Panc1 (cell line): ENCODE measurements around the gene HOXA7.

Source experiments
- REST ChIP-seq, 2 experiments: IDR thresholded peaks; 2 replicates each; pipeline ENCODE4 v1.6.1; 2011 to 2012; ENCODE audit warnings: low read depth in 2 of 2, control low read depth in 1 of 2, low read length in 1 of 2, mild to moderate bottlenecking in 1 of 2, moderate library complexity in 1 of 2; ENCODE audit not compliant: insufficient read depth in 1 of 2
- TCF7L2 ChIP-seq: IDR thresholded peaks from 2 replicates; pipeline ENCODE4 v1.6.1; 2011; ENCODE audit warnings: mild to moderate bottlenecking, low read depth, low read length, inconsistent platforms
- TF ChIP-seq, protein P1 (sequence below): fragments of 450-650 bp; IDR thresholded peaks from 2 replicates; pipeline ENCODE4 v1.5.1; 2017; ENCODE audit warnings: mild to moderate bottlenecking

DNA sequence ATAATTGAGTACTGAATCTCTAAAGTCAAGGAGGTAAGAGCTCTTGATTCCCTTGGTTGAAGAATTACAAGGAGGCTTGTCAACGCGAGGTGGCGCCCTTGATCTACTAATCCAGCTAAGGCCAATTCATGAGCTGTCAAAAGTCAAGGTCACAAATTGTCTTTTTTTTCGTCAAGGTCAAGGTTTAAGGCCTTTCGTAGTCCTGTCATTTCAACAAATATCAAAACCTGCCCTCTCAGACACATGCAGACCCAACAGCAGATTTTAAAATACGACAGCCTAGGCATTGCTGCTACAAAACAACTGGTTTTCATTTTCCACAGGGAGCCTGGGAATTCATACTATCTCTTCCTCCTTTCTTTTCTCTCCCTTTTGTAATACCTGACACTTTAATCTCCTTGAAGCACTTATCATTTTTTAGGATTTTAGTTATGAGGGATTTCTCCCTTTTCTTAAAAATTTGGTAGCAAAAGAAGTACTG lies 39.9 kb upstream of the HOXA7 start:
- TF ChIP-seq, protein P1, sequence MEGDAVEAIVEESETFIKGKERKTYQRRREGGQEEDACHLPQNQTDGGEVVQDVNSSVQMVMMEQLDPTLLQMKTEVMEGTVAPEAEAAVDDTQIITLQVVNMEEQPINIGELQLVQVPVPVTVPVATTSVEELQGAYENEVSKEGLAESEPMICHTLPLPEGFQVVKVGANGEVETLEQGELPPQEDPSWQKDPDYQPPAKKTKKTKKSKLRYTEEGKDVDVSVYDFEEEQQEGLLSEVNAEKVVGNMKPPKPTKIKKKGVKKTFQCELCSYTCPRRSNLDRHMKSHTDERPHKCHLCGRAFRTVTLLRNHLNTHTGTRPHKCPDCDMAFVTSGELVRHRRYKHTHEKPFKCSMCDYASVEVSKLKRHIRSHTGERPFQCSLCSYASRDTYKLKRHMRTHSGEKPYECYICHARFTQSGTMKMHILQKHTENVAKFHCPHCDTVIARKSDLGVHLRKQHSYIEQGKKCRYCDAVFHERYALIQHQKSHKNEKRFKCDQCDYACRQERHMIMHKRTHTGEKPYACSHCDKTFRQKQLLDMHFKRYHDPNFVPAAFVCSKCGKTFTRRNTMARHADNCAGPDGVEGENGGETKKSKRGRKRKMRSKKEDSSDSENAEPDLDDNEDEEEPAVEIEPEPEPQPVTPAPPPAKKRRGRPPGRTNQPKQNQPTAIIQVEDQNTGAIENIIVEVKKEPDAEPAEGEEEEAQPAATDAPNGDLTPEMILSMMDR, result peak; percentile 89
- TF ChIP-seq REST (IDR thresholded peaks at IDR 0.05; ENCODE audit: insufficient read depth in 1 of 2, low read depth in 2 of 2, low read length in 1 of 2) (no peak), TCF7L2 (no peak)
